Iris pigment epithelial cell (primary cell): ENCODE results near the gene CHST11.
"Not testable (repeated sequence)": the region's sequence is repeated elsewhere in the genome, so short reads cannot be mapped to it uniquely, and the experiment has no call there.

Source experiments
- DNase-seq: peaks from one replicate; pipeline ENCODE4 v3.0.0-alpha.2; 2011; ENCODE audit warnings: low read depth

CHST11 gene

DNA sequence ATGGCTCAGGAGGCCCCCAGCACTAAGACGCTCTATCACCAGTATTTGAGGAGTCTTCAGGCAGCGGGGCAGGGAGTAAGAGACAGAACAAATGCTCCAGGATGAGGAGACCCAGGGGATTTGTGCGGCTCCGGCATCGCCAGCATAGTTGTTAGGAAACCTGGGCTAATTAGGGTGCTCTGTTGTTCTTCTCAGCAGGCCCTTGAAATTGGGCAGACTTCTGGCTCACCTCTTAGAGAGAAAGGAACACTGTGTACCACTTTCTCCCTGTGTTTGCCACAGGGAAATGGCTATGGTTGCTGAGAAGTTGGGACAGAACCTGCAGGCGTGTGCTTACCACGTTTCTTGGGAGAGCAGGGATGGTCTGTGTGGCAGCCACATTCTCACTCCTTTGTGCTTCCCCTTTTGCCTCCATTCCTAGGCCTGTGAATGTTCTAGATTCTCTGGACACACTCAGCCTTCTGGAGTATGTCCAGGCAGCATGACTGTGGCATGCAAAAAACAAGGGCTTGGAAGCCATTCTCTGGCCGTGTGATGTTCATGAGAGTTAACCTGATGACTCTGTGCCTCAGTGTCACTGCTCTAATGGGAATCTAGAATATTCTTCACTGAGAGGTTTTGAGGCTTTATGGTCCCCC lies 109.0 kb downstream of the CHST11 start:
- DNase-seq = peak; percentile 58

DNA sequence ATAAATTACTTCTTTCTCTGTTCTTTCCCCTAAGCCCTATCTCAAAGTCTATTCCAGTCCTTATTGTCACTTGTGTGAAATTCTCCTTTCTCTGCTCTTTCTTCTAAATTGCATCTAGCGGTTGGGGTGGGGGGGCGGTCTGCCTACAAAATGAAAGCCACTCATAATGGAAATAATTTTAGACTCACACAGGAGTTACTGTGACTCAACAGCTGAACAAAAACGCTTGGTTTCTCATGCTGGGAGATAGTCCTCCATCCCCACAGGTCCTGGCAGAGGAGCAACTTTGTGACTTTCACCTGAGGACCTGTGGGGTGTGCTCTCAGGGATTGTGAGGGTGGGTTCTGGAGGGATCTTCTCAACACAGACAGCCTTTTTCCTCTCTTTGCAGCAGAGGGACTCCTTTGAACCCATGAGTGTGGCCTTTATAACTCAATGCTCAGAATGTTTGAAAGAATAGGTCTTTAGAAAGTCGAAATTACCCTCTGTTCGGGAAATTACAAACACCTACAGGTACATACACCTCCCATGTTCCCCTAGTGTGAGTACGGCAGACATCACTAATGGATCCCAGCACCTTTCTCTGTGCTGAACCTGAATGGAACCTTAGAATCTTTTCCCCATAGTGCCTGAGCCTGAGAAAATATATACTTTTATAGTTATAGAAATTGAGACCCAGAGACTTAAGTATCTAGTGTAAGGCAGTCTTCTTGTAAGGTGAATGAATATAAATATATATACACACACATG lies 109.7 kb downstream of the CHST11 start:
- no peak for DNase-seq

DNA sequence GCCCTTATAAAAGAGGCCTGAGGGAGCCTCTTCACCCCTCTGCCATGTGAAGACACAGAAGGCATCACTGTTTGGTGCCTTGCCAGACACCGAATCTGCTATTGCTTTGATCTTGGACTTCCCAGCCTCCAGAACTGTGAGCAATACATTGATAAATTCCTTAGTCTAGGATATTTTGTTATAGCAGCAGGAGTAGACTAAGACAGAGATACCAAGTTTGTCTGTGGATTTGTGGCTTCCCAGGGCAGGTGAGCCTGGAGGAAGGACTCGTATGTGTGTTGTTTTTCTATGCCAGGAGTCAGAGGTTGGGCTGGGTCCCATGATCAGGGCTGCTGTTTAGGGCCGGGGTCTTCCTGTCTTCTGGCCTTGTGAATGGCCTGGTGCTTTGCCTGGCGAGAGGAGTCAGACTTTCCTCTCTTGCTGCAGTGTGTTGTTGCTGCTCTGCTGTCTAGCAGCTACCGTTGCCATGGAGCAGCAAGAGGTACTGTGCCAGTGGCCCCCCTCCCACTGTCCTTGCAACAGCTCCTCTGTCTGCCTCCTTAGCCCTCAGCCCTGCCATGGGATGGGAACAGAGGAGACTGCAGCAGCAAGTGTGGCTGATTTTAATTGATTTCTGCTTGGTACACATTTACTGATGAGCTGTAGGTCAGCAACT lies 111.2 kb downstream of the CHST11 start:
- DNase-seq = no peak

DNA sequence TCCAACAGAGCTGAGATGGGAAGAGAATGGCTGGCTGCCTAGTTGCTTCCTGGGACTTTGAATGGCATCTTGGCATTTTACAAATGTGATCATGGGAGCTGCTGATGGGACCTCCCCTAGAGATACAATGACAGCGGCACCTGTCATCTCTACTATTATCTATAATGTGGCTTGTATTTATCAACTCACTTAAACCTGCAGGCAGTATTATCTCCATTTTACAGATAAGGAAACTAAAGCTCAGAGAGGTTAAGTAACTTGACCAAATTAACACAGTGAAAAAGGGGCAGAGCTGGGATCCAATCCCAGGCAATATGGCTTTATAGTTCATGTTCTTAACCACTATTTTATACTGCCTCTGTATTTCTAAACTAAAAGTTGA lies 111.7 kb downstream of the CHST11 start:
- no peak for DNase-seq

DNA sequence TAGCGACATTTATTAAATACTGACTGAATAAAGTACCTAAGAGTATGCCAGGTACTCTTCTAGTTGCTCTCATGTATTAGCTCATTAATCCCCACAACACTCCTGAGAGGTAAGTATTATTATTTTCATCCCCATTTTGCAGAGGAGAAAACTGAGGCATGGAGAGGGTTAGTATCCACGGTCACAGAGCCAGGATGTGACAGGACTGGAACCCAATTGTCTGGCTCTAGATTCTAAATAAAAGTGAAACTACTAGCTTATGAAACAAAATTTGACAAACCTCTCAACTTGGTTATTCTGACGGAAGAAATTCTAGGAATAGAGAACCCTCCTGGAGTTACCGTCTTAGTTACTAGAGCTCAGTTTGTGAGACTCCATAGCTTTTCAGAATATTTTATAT lies 112.2 kb downstream of the CHST11 start:
- DNase-seq = no peak

DNA sequence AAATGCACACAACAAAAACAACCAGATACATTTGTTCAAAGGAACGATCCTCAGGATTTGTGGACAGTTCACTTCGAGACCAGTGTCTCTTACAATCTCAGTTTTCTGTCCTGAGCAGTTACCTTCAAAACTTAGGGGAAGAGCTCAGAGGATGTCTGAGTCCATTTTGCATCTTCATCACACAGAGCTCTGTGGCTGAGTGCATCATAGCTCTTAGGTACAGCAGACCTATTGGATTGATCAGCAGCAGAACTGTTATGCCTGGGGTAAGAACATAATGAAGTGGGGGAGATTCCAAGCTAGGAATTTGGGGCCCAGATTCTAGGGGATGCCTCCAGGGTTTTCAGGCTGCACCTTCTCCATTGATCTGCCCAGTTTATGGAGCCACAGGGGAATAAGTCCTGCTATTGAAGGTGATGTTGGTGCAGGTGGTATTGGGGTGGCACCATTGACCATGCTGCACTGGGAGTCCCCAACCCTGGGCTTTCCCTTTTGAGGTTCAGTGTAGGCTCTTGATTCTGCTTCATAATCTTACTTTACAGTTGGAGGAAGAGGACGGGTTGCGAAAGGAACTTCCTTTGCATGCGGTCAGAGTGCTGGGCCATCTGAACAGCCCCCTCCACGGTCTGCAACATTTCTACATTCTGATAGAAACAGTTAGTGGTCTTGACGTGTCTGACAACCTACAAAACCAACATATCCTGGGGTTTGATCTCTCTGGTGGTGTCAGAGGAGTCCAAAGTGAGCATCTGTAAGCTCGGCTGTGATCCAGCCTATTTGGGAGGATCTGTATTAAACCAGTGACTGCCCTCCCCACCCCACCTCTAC lies 112.8 kb downstream of the CHST11 start:
- peak; percentile 29 for DNase-seq

DNA sequence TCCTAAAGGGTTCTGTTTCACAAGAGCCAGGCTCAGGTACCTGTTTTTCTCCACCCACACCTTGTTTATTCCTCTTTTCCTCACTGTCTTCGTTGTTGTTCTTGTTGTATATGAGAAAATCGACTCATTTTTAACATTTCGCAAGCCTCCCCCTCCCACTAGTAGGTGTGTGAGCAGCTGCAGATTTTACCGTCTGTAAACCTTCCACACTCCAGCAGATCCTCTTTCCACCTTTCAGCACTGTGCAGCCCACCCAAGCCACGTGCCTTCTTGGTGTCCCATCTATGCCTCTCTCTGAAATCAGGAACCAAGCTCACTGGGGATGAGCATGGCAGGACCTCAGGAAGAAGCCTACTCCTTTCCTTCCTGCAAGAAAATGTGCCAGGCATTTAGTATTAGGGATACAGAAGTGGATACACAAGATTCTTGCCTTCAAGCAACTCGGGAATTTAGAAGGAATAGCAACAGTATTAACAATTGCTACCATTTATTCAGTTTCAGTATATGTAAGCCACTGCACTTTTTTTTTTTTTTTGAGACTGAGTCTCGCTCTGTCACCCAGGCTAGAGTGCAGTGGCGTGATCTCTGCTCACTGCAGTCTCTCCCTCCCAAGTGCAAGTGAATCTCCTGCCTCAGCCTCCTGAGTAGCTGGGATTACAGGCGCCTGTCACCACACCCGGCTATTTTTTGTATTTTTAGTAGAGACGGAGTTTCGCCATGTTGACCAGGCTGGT lies 113.6 kb downstream of the CHST11 start:
- no peak for DNase-seq

DNA sequence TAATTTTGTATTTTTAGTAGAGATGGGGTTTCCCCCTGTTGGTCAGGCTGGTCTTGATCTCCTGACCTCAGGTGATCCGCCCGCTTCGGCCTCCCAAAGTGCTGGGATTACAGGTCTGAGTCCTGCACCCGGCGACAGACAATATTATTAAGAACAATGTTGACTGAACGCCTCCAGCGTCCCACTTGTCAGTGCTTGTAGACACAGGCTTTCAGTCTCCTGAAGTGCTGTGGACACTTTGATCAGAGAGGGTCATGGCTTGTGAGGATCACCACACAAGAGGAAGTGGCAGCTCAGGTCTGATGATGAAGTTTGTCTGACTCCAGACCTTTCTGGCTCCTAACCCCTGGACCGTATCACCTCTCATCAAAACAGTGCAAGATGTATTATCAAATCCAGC lies 114.6 kb downstream of the CHST11 start:
- no peak for DNase-seq

DNA sequence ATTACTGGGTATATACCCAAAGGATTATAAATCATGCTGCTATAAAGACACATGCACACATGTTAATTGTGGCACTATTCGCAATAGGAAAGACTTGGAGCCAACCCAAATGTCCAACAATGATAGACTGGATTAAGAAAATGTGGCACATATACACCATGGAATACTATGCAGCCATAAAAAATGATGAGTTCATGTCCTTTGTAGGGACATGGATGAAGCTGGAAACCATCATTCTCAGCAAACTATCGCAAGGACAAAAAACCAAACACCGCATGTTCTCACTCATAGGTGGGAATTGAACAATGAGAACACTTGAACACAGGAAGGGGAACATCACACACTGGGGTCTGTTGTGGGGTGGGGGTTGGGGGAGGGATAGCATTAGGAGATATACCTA lies 117.6 kb downstream of the CHST11 start:
- not testable (repeated sequence) for DNase-seq

DNA sequence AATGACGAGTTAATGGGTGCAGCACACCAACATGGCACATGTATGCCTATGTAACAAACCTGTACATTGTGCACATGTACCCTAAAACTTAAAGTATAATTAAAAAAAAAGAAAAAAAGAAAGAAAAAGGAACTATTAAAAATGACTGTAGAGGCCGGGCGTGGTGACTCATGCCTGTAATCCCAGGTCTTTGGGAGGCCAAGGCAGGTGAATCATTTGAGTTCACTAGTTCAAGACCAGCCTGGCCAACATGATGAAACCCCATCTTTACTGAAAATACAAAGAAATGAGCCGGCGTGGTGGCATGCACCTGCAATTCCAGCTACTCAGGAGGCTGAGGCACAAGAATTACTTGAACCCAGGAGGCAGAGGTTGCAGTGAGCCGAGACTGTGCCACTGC lies 118.0 kb downstream of the CHST11 start:
- DNase-seq = peak; percentile 67

DNA sequence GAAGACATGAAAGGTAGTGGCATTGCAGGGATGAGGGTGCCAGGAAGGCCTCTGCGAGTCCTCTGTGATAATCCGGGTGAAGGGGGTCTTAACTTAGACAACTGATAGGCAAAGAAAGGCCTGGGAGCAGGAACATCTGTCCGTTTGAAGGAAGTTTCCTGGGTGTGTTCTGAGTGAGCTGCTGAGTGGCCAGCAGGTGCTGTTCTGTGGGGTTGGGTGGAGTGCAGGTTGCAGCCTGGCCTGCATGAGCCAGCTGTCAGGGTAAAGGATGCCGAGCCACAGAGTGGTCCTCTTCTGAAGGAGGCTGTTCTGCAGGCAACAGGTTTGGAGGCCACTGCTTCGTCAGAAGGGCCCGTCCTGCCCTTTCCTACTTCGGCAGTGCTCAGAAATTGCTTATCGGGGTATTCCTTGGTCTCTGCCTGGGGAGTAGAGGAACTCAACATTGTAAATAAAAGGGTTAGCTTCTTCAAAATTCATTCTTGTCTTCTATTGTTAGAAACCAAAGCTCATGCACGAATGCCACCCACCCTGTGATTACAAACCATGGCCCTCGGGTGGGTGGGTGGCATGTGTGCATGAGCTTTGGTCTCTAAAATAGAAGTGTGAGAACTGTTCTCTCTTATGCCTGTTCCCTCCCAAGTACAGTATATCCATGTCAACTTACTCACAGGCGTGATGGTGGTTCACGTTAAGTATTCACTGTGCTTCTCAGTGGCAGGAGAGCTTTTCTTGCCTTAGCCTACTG lies 118.9 kb downstream of the CHST11 start:
- DNase-seq = no peak

DNA sequence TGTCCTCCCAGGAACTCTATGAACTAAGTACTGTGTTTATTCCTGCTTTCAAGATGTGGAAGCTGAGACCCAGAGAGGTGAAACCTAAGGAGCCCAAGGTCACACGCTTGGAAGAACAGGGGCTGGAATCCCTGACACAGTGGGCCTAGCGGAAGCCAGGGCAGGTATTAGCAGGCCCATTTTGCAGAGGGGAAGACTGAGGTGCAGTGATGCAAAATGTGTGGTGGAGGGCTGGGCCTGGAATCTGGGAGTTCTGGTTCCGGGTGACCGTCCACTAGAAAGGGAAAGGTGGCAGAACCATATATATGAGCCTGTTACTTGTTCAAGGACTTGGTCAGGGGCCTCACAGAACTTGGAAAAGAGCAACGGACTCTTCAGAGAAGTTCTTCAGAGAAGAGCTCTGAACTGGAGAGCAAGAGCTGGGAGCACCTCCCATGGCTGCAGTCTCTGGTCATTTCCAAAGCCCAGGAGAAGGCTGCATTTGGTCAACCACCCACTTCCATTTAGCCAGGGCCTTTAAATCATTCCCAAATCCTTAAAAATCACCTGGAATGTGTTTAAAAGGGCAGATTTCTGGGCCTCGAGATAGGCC lies 119.5 kb downstream of the CHST11 start:
- DNase-seq = no peak

DNA sequence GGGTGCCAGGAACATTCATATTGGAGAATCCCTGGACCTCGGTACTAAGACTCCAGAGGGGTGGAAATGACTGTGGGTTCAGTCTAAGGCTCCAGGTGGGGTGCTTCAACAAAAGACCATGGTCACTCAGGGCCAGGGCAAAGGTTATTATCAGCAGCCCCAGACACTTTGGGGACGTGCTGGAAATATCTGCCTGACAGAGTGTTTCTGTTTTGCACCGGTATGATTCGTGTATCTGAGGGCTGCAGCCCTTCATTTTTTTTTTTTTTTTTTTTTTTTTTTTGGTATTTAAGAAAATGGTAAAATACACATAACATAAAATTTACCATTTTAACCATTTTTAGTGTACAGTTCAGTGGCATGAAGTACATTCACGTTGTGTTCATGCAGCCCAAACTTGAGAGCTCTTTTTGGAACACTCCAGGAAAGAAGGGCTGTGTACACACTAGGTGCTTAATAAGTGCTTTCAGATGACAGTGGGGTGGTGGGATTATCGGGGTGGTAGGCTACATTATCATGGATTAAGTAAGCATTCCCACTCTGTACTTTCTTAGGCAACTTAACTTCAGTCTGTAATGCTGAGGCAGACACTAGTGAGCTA lies 120.3 kb downstream of the CHST11 start:
- DNase-seq = no peak

DNA sequence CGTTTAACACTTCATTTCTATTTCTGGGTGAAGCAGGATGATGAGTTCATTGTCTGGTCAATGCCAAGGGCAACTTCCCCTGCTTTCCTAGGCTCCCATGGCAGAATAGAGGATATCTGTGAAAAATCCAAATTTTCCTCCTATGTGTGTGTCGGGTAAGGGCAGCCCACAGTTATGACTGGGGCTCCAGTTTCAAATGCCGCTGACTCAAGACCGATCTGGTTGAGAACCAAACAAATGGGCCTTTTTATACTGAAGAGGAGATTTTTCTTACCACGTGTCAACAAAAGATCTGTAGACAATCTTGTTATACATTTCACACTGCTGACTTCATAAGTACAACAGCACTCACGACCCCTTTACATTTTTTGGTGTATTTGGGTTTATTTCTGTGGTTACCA lies 120.8 kb downstream of the CHST11 start:
- DNase-seq = peak; percentile 87

DNA sequence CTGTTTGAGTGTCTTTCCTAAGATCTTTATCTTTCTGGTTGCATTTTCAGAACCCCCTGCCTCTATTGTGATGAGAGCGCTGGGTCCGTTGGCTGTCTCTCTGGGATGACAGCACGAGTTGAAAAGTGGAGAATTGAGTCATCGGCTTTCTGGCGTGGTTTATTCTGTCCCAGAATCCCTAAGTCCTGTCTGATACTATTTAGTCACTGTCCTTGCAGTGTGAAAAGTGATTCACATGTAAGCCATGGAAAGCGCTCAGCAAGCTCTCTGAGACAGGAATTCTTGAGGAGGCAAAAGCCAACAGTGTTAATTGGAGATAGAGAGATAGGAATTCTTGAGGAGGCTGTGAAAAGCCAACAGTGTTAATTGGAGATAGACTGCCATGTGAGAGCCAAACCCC lies 121.7 kb downstream of the CHST11 start:
- peak; percentile 89 for DNase-seq

DNA sequence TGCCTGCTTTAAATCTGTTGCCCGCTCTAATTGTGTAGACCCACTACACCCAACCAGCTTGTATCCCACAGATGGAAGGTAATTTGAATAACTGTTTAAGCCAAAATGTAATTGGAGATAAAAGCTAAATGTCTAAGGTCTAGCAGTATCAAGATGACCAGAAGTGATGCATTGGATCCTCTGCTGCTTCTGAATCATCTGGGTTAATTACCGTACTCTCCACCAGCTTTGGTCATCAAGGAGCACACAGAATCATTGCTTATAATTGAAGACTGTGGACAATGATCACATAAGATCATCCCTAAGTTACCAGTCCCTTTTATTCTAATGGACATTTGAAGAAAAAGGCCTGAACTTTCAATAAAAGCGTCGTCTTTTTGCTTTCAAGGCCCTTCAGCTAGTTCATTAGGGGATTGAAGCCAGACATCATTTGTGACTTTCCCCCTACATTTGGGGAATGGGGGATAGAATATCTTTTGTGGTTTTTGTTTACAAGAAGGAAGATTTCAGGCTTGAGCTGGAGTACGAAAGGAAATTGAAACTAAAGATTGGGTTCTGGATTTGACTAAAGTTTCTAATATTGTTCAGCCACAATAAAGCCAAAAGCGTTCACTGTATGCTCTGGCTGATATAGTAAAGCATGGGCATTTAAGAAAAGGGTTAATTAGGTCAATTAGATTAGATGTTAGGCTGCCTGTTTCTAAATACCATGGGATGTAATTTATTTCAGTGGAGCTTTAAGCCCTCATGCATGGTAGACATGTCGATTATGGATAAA lies 123.2 kb downstream of the CHST11 start:
- no peak for DNase-seq

DNA sequence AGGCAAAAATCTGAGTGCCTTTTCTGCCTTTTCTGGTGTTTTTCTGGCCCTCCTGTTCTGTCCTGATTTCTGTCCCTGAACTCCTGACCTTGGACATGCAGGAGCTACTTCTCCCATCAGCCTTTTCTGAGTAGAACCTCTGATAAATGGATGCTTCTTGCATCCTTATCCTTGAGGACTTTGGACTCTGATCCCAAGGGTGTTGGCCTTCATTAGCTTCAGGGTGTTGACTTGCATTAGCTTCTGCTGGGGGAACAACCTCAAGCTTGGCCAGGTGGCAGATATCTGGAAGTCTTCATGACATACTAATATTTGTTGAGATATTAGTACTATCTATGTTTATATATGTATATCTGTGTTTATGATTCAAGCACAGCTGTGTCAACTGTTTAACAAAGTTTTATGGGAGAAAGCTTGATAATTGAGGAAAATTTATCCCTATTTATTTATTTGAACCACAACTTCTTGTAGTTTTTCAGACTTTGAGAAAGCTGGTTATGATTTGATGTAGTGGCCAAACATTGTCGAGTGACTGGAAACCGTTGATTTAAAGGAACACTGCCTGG lies 124.3 kb downstream of the CHST11 start:
- DNase-seq = no peak

DNA sequence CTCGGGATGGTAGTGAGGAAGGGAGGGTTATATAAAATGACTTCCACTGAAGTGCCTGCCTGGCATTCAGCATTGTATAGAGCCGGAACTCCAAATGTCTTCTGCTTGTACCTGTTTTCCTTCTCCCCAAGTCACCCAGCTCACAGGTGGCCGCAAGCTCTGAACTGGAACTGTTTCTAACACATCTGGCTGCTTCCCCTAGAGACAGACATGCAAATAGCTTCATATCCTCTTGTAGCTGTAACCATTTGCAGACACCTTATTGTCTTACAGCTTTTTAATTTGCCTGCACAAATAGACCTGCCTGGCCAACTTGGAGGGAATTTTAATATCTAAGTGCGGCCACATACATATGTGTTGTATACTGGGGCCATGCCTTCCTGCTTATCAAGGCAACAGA lies 126.0 kb downstream of the CHST11 start:
- no peak for DNase-seq

DNA sequence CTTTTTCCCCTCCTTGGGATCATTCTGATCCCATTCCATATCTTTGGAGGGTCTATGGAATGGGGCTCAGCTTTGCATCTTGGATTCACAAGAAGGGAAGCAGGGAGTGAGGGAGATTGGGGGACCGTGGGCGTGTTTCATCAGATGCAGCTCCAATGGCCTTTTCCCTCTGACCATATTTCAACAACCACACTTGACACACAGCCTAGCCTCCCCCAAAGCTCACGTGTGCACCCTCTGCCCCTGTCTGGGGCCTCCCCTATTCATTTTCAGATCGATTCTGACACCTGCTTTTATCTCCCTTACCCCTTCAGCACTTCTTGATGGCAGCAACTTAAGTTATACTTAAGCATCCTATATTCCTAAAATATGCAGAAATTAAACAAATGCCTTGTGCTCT lies 126.6 kb downstream of the CHST11 start:
- no peak for DNase-seq
